SKM-1 (cell line): ENCODE data around the gene LNX2.

ENCODE experiments used
- DNase-seq: peaks from one replicate; lab custom pipeline; 2025; ENCODE audit not compliant: unreplicated experiment; lab: John Stamatoyannopoulos, UW

Gene LNX2

GRCh38 chr13:27617881-27618321 lies 2.4 kb downstream of the LNX2 start:
- no peak for DNase-seq

GRCh38 chr13:27613628-27614027 lies 6.7 kb downstream of the LNX2 start:
- DNase-seq = no peak

GRCh38 chr13:27607125-27607524 lies 13.2 kb downstream of the LNX2 start:
- no peak for DNase-seq

GRCh38 chr13:27605610-27606200 lies 14.6 kb downstream of the LNX2 start:
- DNase-seq = no peak

- no peak for DNase-seq
These were observed 15.2 kb downstream of the LNX2 start for GRCh38 chr13:27605099-27605498.

- no peak for DNase-seq
These were observed 18.5 kb downstream of the LNX2 start for GRCh38 chr13:27601803-27602202.

GRCh38 chr13:27601208-27601607 lies 19.1 kb downstream of the LNX2 start:
- no peak for DNase-seq

- DNase-seq = no peak
These were observed 19.6 kb downstream of the LNX2 start for GRCh38 chr13:27600711-27601110.

GRCh38 chr13:27599845-27600553 lies 20.3 kb downstream of the LNX2 start:
- no peak for DNase-seq

- no peak for DNase-seq
These were observed 21.2 kb downstream of the LNX2 start for GRCh38 chr13:27599096-27599495.

GRCh38 chr13:27595055-27595811 lies 25.1 kb downstream of the LNX2 start:
- no peak for DNase-seq

- DNase-seq = no peak
These were observed 27.1 kb downstream of the LNX2 start for GRCh38 chr13:27593267-27593666.

GRCh38 chr13:27592865-27593264 lies 27.5 kb downstream of the LNX2 start:
- no peak for DNase-seq

- DNase-seq = no peak
These were observed 31.9 kb downstream of the LNX2 start for GRCh38 chr13:27588405-27588804.

GRCh38 chr13:27587095-27587746 lies 33.1 kb downstream of the LNX2 start:
- no peak for DNase-seq

GRCh38 chr13:27583645-27584044 lies 36.7 kb downstream of the LNX2 start:
- DNase-seq = no peak

- no peak for DNase-seq
These were observed 42.0 kb downstream of the LNX2 start for GRCh38 chr13:27578121-27579030.

- DNase-seq = no peak
These were observed 45.7 kb downstream of the LNX2 start for GRCh38 chr13:27574661-27575060.

GRCh38 chr13:27573265-27573664 lies 47.1 kb downstream of the LNX2 start:
- DNase-seq = no peak

- no peak for DNase-seq
These were observed 48.0 kb downstream of the LNX2 start for GRCh38 chr13:27572234-27572901.
